H1 (cell line): ENCODE data around the gene CIC. TPM values are rescaled to one million over a fixed set of nuclear protein-coding genes. Genes with fewer than 3 reads are reported as not detected.
A peak's percentile ranks its signal among the peaks of the same experiment; 100 is the strongest.

Experiments used
- CTCF ChIA-PET: fragments of 300-600 bp; sonication (Branson Sonifier 250); formaldehyde crosslinking; loops from one replicate; lab custom pipeline; 2021; ENCODE audit not compliant: partially characterized antibody; lab: Charles Lee
- POLR2A ChIA-PET: fragments of 300-600 bp; sonication (Branson Sonifier 250); formaldehyde crosslinking; loops from one replicate; lab custom pipeline; 2021; ENCODE audit warnings: inconsistent platforms; ENCODE audit not compliant: partially characterized antibody; lab: Charles Lee
- DNase-seq, 2 experiments: peaks; one replicate each; pipeline versions ENCODE4 v3.0.0 to v3.0.0-alpha.2; 2010 to 2022; ENCODE audit warnings: low spot score in 2 of 2, low read depth in 1 of 2, mixed read lengths in 1 of 2
- FAIRE-seq: peaks from 2 replicates; lab custom pipeline; 2011; peaks lifted over from hg19 to GRCh38; lab: Jason Lieb, UNC
- H2AFZ ChIP-seq: 2 replicates; pipeline ENCODE4 v1.8.1; 2012; ENCODE audit warnings: low read length, inconsistent platforms
- H2AK5ac ChIP-seq: 2 replicates; pipeline ENCODE4 v1.6.1; 2013; ENCODE audit warnings: low read depth, low read length
- H2BK120ac ChIP-seq: replicated peaks from 2 replicates; pipeline ENCODE3; 2013; ENCODE audit warnings: low read depth, low read length, inconsistent platforms
- H2BK12ac ChIP-seq: 2 replicates; pipeline ENCODE4 v1.6.1; 2013; ENCODE audit warnings: low read depth, low read length
- H2BK15ac ChIP-seq: 2 replicates; pipeline ENCODE4 v1.6.1; 2013; ENCODE audit warnings: low read length
- H2BK20ac ChIP-seq: 2 replicates; pipeline ENCODE4 v1.6.1; 2013; ENCODE audit warnings: low read length
- H2BK5ac ChIP-seq: 2 replicates; pipeline ENCODE4 v1.6.1; 2013; ENCODE audit warnings: low read depth, low read length
- H3K14ac ChIP-seq: 2 replicates; pipeline ENCODE4 v1.6.1; 2013; ENCODE audit warnings: inconsistent platforms; ENCODE audit not compliant: insufficient read length
- H3K18ac ChIP-seq: 2 replicates; pipeline ENCODE4 v1.6.1; 2013; ENCODE audit warnings: low read length; ENCODE audit errors: extremely low read depth
- H3K23ac ChIP-seq: 2 replicates; pipeline ENCODE4 v1.6.1; 2013; ENCODE audit warnings: inconsistent platforms; ENCODE audit not compliant: insufficient read length
- H3K23me2 ChIP-seq: 2 replicates; pipeline ENCODE4 v1.6.1; 2013; ENCODE audit warnings: low read depth, low read length
- H3K27ac ChIP-seq: 2 replicates; pipeline ENCODE4 v1.6.1; 2011; ENCODE audit warnings: low read depth, low read length, inconsistent platforms
- H3K27me3 ChIP-seq, 4 experiments: replicated peaks in 1 of 4; 1 replicate in 1 of 4; 2 replicates in 3 of 4; pipeline versions ENCODE4 v1.6.1 to v1.8.1; 2011 to 2013; ENCODE audit warnings: low read length in 3 of 4, mild to moderate bottlenecking in 3 of 4, inconsistent platforms in 2 of 4, mixed read lengths in 2 of 4, moderate library complexity in 1 of 4; ENCODE audit not compliant: control insufficient read depth in 3 of 4, insufficient read depth in 3 of 4; ENCODE audit errors: extremely low read depth in 1 of 4
- H3K36me3 ChIP-seq, 4 experiments: 2 replicates each; pipeline versions ENCODE4 v1.6.1 to v1.8.1; 2011 to 2013; ENCODE audit warnings: mild to moderate bottlenecking in 4 of 4, low read length in 3 of 4, moderate library complexity in 2 of 4, control low read depth in 1 of 4, inconsistent platforms in 1 of 4; ENCODE audit not compliant: insufficient read depth in 4 of 4, control insufficient read depth in 2 of 4
- H3K4ac ChIP-seq: replicated peaks from 2 replicates; pipeline ENCODE3; 2013; ENCODE audit warnings: low read length, low read depth, mixed read lengths, inconsistent platforms; ENCODE audit not compliant: insufficient read length
- H3K4me1 ChIP-seq, 4 experiments: replicated peaks in 1 of 4; 1 replicate in 1 of 4; 2 replicates in 3 of 4; pipeline versions ENCODE4 v1.6.1 to v1.8.1; 2011 to 2013; ENCODE audit warnings: low read length in 3 of 4, inconsistent platforms in 2 of 4, mixed read lengths in 1 of 4; ENCODE audit not compliant: insufficient read depth in 4 of 4, control insufficient read depth in 3 of 4
- H3K4me2 ChIP-seq, 2 experiments: 2 replicates each; pipeline versions ENCODE4 v1.6.1 to v1.8.1; 2011 to 2013; ENCODE audit warnings: low read depth in 2 of 2, low read length in 2 of 2, control low read depth in 1 of 2, inconsistent platforms in 1 of 2, mild to moderate bottlenecking in 1 of 2; ENCODE audit not compliant: insufficient read depth in 1 of 2
- H3K4me3 ChIP-seq, 4 experiments: fragments of 200-600, 300-600 bp in 1 of 4; sonication (generic), shearing (Covaris generic), sonication (Bioruptor Twin) in 1 of 4; 2 replicates each; pipeline versions ENCODE4 v1.5.1 to v1.8.1; 2011 to 2016; ENCODE audit warnings: low read length in 4 of 4, low read depth in 3 of 4, control low read depth in 2 of 4, inconsistent platforms in 2 of 4, mild to moderate bottlenecking in 2 of 4, mixed read lengths in 1 of 4, moderate library complexity in 1 of 4; ENCODE audit not compliant: insufficient read depth in 2 of 4; ENCODE audit errors: extremely low read depth in 1 of 4
- H3K56ac ChIP-seq: replicated peaks from 2 replicates; pipeline ENCODE3; 2013; ENCODE audit warnings: low read depth, mild to moderate bottlenecking, mixed read lengths, low read length, inconsistent platforms; ENCODE audit not compliant: insufficient read length
- H3K79me1 ChIP-seq: 2 replicates; pipeline ENCODE4 v1.6.1; 2013; ENCODE audit warnings: low read depth, low read length, control low read depth
- H3K79me2 ChIP-seq, 2 experiments: 2 replicates each; pipeline versions ENCODE4 v1.6.1 to v1.8.1; 2012 to 2013; ENCODE audit warnings: low read length in 2 of 2, mild to moderate bottlenecking in 2 of 2, inconsistent platforms in 1 of 2; ENCODE audit not compliant: insufficient read depth in 2 of 2, control insufficient read depth in 1 of 2
- H3K9ac ChIP-seq, 4 experiments: replicated peaks in 1 of 4; 1 replicate in 1 of 4; 2 replicates in 3 of 4; pipeline versions ENCODE4 v1.6.1 to v1.8.1; 2011 to 2013; ENCODE audit warnings: low read depth in 3 of 4, low read length in 3 of 4, control low read depth in 2 of 4, mild to moderate bottlenecking in 2 of 4, moderate library complexity in 2 of 4, inconsistent platforms in 1 of 4; ENCODE audit errors: extremely low read depth in 1 of 4
- H3K9me3 ChIP-seq, 2 experiments: 2 replicates each; pipeline versions ENCODE4 v1.6.1 to v1.8.1; 2012 to 2013; ENCODE audit warnings: mild to moderate bottlenecking in 2 of 2, moderate library complexity in 2 of 2, control low read depth in 1 of 2, inconsistent platforms in 1 of 2, low read depth in 1 of 2, low read length in 1 of 2, mixed read lengths in 1 of 2; ENCODE audit not compliant: insufficient read depth in 2 of 2
- H4K20me1 ChIP-seq, 2 experiments: replicated peaks in 1 of 2; 2 replicates each; pipeline versions ENCODE3 to v1.8.1; 2011 to 2013; ENCODE audit warnings: inconsistent platforms in 2 of 2, low read length in 2 of 2, mild to moderate bottlenecking in 1 of 2; ENCODE audit not compliant: insufficient read depth in 2 of 2, control insufficient read depth in 1 of 2
- H4K5ac ChIP-seq: 2 replicates; pipeline ENCODE4 v1.6.1; 2013; ENCODE audit warnings: low read length, low read depth, mixed read lengths, inconsistent platforms; ENCODE audit not compliant: insufficient read length
- H4K8ac ChIP-seq: 2 replicates; pipeline ENCODE4 v1.8.0; 2013; ENCODE audit warnings: mild to moderate bottlenecking, moderate library complexity, low read length, inconsistent platforms; ENCODE audit not compliant: insufficient read depth; ENCODE audit errors: extremely low read depth
- H4K91ac ChIP-seq: replicated peaks from 2 replicates; pipeline ENCODE3; 2013; ENCODE audit warnings: low read length, mixed read lengths, inconsistent platforms; ENCODE audit not compliant: insufficient read length
- KDM1A ChIP-seq: fragments of 200-600, 300-600 bp; sonication (generic); IDR thresholded peaks from 2 replicates; pipeline ENCODE4 v1.7.1; 2016; ENCODE audit warnings: mild to moderate bottlenecking, low read length, borderline replicate concordance
- MAFK ChIP-seq: IDR thresholded peaks from 2 replicates; pipeline ENCODE4 v1.6.1; 2012; ENCODE audit warnings: low read depth, mild to moderate bottlenecking, improper control_type of control experiment, low read length
- PHF8 ChIP-seq: fragments of 200-600 bp; sonication (generic); conservative IDR thresholded peaks from 2 replicates; pipeline ENCODE4 v1.7.1; 2012; ENCODE audit warnings: low read depth, mild to moderate bottlenecking, inconsistent platforms, low read length, moderate library complexity
- POLR2AphosphoS5 ChIP-seq: IDR thresholded peaks from 2 replicates; pipeline ENCODE4 v1.6.1; 2011; ENCODE audit warnings: low read depth, low read length
- RBBP5 ChIP-seq: IDR thresholded peaks from 2 replicates; pipeline ENCODE4 v1.7.1; 2012; ENCODE audit warnings: low read depth, mild to moderate bottlenecking, inconsistent platforms, low read length, moderate library complexity, borderline replicate concordance
- SAP30 ChIP-seq: fragments of 300-600 bp; sonication (generic); IDR thresholded peaks from 2 replicates; pipeline ENCODE4 v1.7.1; 2012; ENCODE audit warnings: low read length, moderate library complexity, mild to moderate bottlenecking, inconsistent platforms; ENCODE audit not compliant: insufficient read depth, insufficient replicate concordance
- SIN3A ChIP-seq, 2 experiments: IDR thresholded peaks in 1 of 2; conservative IDR thresholded peaks in 1 of 2; 2 replicates each; pipeline ENCODE4 v1.6.1; 2011 to 2012; ENCODE audit warnings: low read length in 2 of 2, improper control_type of control experiment in 1 of 2, low read depth in 1 of 2, mild to moderate bottlenecking in 1 of 2
- USF2 ChIP-seq: IDR thresholded peaks from 2 replicates; pipeline ENCODE4 v1.6.1; 2011; ENCODE audit warnings: low read length, improper control_type of control experiment
- WGBS, 2 experiments: shearing (Covaris generic) in 1 of 2; methylation state at CpG; one replicate each; pipeline versions ENCODE4 v1.1.6 to v1.1.7; 2013 to 2015; ENCODE audit warnings: low lambda C conversion rate in 2 of 2, mixed read lengths in 2 of 2, inconsistent platforms in 1 of 2, low coverage in 1 of 2, missing lambda C conversion rate in 1 of 2; ENCODE audit not compliant: insufficient replicate concordance in 2 of 2, insufficient coverage in 1 of 2, insufficient read length in 1 of 2; ENCODE audit errors: extremely low coverage in 1 of 2, missing lambda C conversion rate in 1 of 2; 5-methylcytosine and 5-hydroxymethylcytosine counted together
- polyA plus RNA-seq, 7 experiments: library from polyadenylated mRNA; depleted of rRNA in 3 of 7; stranded (reverse) in 5 of 7; unstranded in 2 of 7; fragments of >200 nt in 5 of 7; fragments of 200-250 nt in 2 of 7; gene quantifications; 1 replicate in 5 of 7; 2 replicates in 1 of 7; 4 replicates in 1 of 7; pipeline versions ENCODE4 v1.2.1 to v1.2.3, GENCODE V29; 2011 to 2013; ENCODE audit warnings: missing spikeins in 2 of 7, mixed read lengths in 2 of 7
- total RNA-seq: library from RNA; stranded (reverse); fragmentation: NEBNext Ultra II Directional; extraction: Animal tissue kit (Norgen Biotek cat#: 25700); gene quantifications from 2 replicates; pipeline ENCODE4 v1.2.1, GENCODE V29; 2021

Gene CIC
- total and polyA plus RNA-seq, 2 of the 8 experiments (the other 6 are each of a cell fraction or from before 2014, with no cell fraction given): 13.2 to 43.6 TPM

- Histone ChIP-seq H3K4me1 (peaks cover 11 to 29% (median 21%) of the 10 kb centered on the region in 4 experiments), H4K20me1 (peaks cover 6 to 18% of the 10 kb centered on the region in 2 experiments), H2BK12ac (0 out of 2 replicates have a peak overlapping the region, but pooled peaks have one; percentile 80), H3K23ac (no peak overlapping the region), H2BK120ac (no peak overlapping the region), H3K9me3 (no peaks in the 10 kb centered on the region), H2BK20ac (no peak overlapping the region), H3K27ac (peak overlapping the region; percentile 89), H3K79me1 (peaks cover 15% of the 10 kb centered on the region), H3K56ac (peak overlapping the region; percentile 70), H2AFZ (no peak overlapping the region), H3K79me2 (peaks cover 4 to 33% of the 10 kb centered on the region in 2 experiments; a peak in 3 of 4 replicates), H3K4me2 (peak overlapping the region; percentile 77 to 87), H3K23me2 (peaks cover 13% of the 10 kb centered on the region; the same call in 1 of the 2 replicates), H4K8ac (peak overlapping the region; percentile 91), H2BK15ac (no peak overlapping the region), H3K36me3 (peaks cover 0 to 18% (median 4%) of the 10 kb centered on the region in 4 experiments; a peak in 4 of 8 replicates), H3K14ac (no peak overlapping the region), H4K91ac (peak overlapping the region; percentile 58), H3K27me3 (peaks cover 0 to 3% (median 2%) of the 10 kb centered on the region in 4 experiments; a peak in 2 of 7 replicates), H4K5ac (peak overlapping the region; percentile 81), H3K18ac (peak overlapping the region; percentile 97), H3K9ac (peak overlapping the region in 3 of 4 experiments; percentile 61 to 81 (median 80); a peak in 6 of 7 replicates), H2AK5ac (no peak overlapping the region), H3K4me3 (peak overlapping the region; percentile 61 to 99 (median 75)), H3K4ac (no peak overlapping the region), H2BK5ac (peak overlapping the region; percentile 97)
- FAIRE-seq: no peak
- ChIA-PET CTCF (interaction anchor here (11.8 kb wide), 1 partner anchor 39 kb away, joined by 155 read pairs; no protein-coding TSS in a partner anchor), POLR2A (interaction anchor here (1.3 to 4.4 kb wide), 2 partner anchors 26 to 32 kb away, joined by 3 to 15 read pairs; no protein-coding TSS in a partner anchor)
- 1% methylated on average over 17 of the region's 71 CpGs; no CpG with 5 or more reads in 1 of the 2 experiments for WGBS, 2 experiments
- peak in 1 of 2 experiments; percentile 81 for DNase-seq
- 0 out of 4 replicates have a peak, but pooled peaks of 1 of the 2 experiments have one; percentile 32 for TF ChIP-seq SIN3A (conservative IDR thresholded peaks at IDR 0.05 in 1 of 2, IDR thresholded peaks at IDR 0.05 in 1 of 2; ENCODE audit: low read depth in 1 of 2, low read length in 2 of 2)
- peak; percentile 34; the same call in 1 of the 2 replicates for TF ChIP-seq PHF8
- TF ChIP-seq RBBP5: peak; percentile 46; the same call in 1 of the 2 replicates
- peak; percentile 27; the same call in 1 of the 2 replicates for TF ChIP-seq USF2
- TF ChIP-seq SAP30: peak; percentile 45
- TF ChIP-seq KDM1A: no peak
- TF ChIP-seq MAFK: no peak
- TF ChIP-seq POLR2AphosphoS5: peak; percentile 73
Observed at GRCh38 chr19:42253245-42254088, 15.6 kb upstream of the CIC start.
